ENCODE data around the gene KIF26B. TPM values are rescaled to one million over a fixed set of nuclear protein-coding genes. Genes with fewer than 3 reads are reported as not detected.

Gene KIF26B
- polyA plus RNA-seq, 1 donor (not counting 4 experiments of a cell fraction or from before 2014, with no cell fraction given) = 0.58 TPM

- Histone ChIP-seq H2AFZ (ENCODE audit: control insufficient read depth, low read length) (no peak overlapping the region), H3K4me2 (ENCODE audit: control insufficient read depth, extremely low read depth, insufficient read depth, low read depth, low read length) (no peak overlapping the region), H3K9me3 (ENCODE audit: control insufficient read depth, low read depth, low read length) (no peaks in the 10 kb centered on the region), H3K4me3 (ENCODE audit: control insufficient read depth in 2 of 3, extremely low read depth in 1 of 3, insufficient read depth in 2 of 3, low read depth in 1 of 3, low read length in 3 of 3) (no peak overlapping the region), H4K20me1 (ENCODE audit: control insufficient read depth, extremely low read depth, insufficient read depth, low read length) (no peaks in the 10 kb centered on the region), H3K79me2 (ENCODE audit: control insufficient read depth, insufficient read depth, low read length) (no peaks in the 10 kb centered on the region), H3K36me3 (ENCODE audit: control insufficient read depth in 2 of 2, extremely low read depth in 1 of 2, insufficient read depth in 2 of 2, low read length in 2 of 2) (no peaks in the 10 kb centered on the region), H3K4me1 (ENCODE audit: control insufficient read depth, extremely low read depth, insufficient read depth, low read length) (no peaks in the 10 kb centered on the region), H3K9me1 (ENCODE audit: control insufficient read depth, extremely low read depth, insufficient read depth, low read length) (no peaks in the 10 kb centered on the region), H3K27me3 (ENCODE audit: control insufficient read depth, extremely low read depth, insufficient read depth, low read length) (no peaks in the 10 kb centered on the region), H3K9ac (ENCODE audit: control insufficient read depth, extremely low read depth, insufficient read depth, low read length) (no peak overlapping the region), H3K27ac (ENCODE audit: control insufficient read depth, insufficient read depth, low read length) (no peak overlapping the region)
- no peak for FAIRE-seq
- DNase-seq (ENCODE audit: low read depth, low spot score) = no peak
- dilution Hi-C loops (cut with MboI; ENCODE audit: extremely low pct_ligation_motif_present, low sequenced_read_pairs) = no loop called here
- TF ChIP-seq CTCF (optimal IDR thresholded peaks at IDR 0.05 in 1 of 3, IDR thresholded peaks at IDR 0.05 in 1 of 3, conservative IDR thresholded peaks at IDR 0.05 in 1 of 3; ENCODE audit: extremely low read depth in 1 of 3, insufficient read depth in 2 of 3, low read length in 3 of 3) = no peak
- no peak for TF ChIP-seq EZH2 (IDR thresholded peaks at IDR 0.05; ENCODE audit: low read length)
These were observed 298.8 kb downstream of the KIF26B start for GRCh38 chr1:245453541-245453940.

- Histone ChIP-seq H3K9me3 (ENCODE audit: control insufficient read depth, low read depth, low read length) (no peaks in the 10 kb centered on the region), H3K27me3 (ENCODE audit: control insufficient read depth, extremely low read depth, insufficient read depth, low read length) (no peaks in the 10 kb centered on the region), H3K79me2 (ENCODE audit: control insufficient read depth, insufficient read depth, low read length) (no peaks in the 10 kb centered on the region), H3K4me3 (ENCODE audit: control insufficient read depth in 2 of 3, extremely low read depth in 1 of 3, insufficient read depth in 2 of 3, low read depth in 1 of 3, low read length in 3 of 3) (no peak overlapping the region), H3K4me1 (ENCODE audit: control insufficient read depth, extremely low read depth, insufficient read depth, low read length) (no peaks in the 10 kb centered on the region), H2AFZ (ENCODE audit: control insufficient read depth, low read length) (no peak overlapping the region), H3K27ac (ENCODE audit: control insufficient read depth, insufficient read depth, low read length) (no peak overlapping the region), H3K9ac (ENCODE audit: control insufficient read depth, extremely low read depth, insufficient read depth, low read length) (no peak overlapping the region), H3K9me1 (ENCODE audit: control insufficient read depth, extremely low read depth, insufficient read depth, low read length) (no peaks in the 10 kb centered on the region), H4K20me1 (ENCODE audit: control insufficient read depth, extremely low read depth, insufficient read depth, low read length) (no peaks in the 10 kb centered on the region), H3K4me2 (ENCODE audit: control insufficient read depth, extremely low read depth, insufficient read depth, low read depth, low read length) (no peak overlapping the region), H3K36me3 (ENCODE audit: control insufficient read depth in 2 of 2, extremely low read depth in 1 of 2, insufficient read depth in 2 of 2, low read length in 2 of 2) (no peaks in the 10 kb centered on the region)
- dilution Hi-C loops (cut with MboI; ENCODE audit: extremely low pct_ligation_motif_present, low sequenced_read_pairs) = no loop called here
- TF ChIP-seq EZH2 (IDR thresholded peaks at IDR 0.05; ENCODE audit: low read length) (no peak), CTCF (optimal IDR thresholded peaks at IDR 0.05 in 1 of 3, IDR thresholded peaks at IDR 0.05 in 1 of 3, conservative IDR thresholded peaks at IDR 0.05 in 1 of 3; ENCODE audit: extremely low read depth in 1 of 3, insufficient read depth in 2 of 3, low read length in 3 of 3) (no peak)
- FAIRE-seq = no peak
- DNase-seq (ENCODE audit: low read depth, low spot score) = no peak
These were observed 299.3 kb downstream of the KIF26B start for GRCh38 chr1:245454051-245454450.
